HG02852 (cell line): ENCODE data around the gene ZEB1.
A peak's percentile ranks its signal among the peaks of the same experiment; 100 is the strongest.
"Not testable (repeated sequence)": the region's sequence is repeated elsewhere in the genome, so short reads cannot be mapped to it uniquely, and the experiment has no call there.

Experiments used
- ATAC-seq: cut with Tn5 transposase; IDR thresholded peaks from one replicate; pipeline ENCODE4 v1.9.1; 2021; ENCODE audit warnings: mild to moderate bottlenecking, moderate library complexity; ENCODE audit not compliant: unreplicated experiment

The ZEB1 gene

GRCh38 chr10:31363696-31364095 lies 44.7 kb downstream of the ZEB1 start:
- ATAC-seq: not testable (repeated sequence)

DNA sequence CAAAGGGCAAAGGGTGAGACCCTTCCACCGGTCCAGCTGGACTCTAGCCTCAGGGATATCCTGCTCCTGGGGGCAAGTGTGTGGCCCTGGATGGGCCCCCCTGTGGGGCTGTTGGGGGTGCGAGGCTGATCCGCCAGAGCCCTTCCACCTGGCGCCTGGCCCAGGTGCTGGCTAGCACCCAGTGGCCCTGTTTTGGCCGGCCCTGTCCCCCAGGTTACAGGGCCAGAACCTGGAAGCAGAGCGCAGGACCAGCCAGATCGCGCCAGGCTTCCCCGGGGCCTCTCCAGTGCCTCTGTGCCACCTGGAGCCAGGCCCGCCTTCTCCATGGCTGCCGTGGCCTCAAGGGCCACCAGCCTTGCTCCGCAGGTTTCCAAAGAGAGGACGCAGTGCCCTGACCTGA lies 45.2 kb downstream of the ZEB1 start:
- not testable (repeated sequence) for ATAC-seq

GRCh38 chr10:31366703-31367102 lies 47.7 kb downstream of the ZEB1 start:
- no peak for ATAC-seq

- no peak for ATAC-seq
These were observed 49.7 kb downstream of the ZEB1 start for GRCh38 chr10:31368724-31369123.

DNA sequence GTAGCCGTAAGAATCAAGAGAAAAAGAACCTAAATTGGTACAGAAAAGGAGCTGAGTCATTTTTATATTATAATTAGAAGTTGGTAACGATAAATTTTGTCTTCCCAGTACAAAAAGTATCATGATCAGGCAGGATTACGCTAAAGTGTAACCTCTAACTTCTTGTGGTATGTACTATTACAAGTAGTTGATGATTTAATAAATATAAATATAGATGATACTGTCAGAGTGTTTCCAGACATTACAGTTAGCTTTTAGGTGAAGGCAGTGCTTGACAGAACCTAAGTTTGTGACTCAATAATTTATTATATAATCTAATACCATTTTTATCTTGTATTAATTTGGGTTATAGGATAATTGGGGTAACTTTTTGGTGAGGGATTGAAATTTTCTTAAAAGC lies 53.4 kb downstream of the ZEB1 start:
- ATAC-seq: no peak

DNA sequence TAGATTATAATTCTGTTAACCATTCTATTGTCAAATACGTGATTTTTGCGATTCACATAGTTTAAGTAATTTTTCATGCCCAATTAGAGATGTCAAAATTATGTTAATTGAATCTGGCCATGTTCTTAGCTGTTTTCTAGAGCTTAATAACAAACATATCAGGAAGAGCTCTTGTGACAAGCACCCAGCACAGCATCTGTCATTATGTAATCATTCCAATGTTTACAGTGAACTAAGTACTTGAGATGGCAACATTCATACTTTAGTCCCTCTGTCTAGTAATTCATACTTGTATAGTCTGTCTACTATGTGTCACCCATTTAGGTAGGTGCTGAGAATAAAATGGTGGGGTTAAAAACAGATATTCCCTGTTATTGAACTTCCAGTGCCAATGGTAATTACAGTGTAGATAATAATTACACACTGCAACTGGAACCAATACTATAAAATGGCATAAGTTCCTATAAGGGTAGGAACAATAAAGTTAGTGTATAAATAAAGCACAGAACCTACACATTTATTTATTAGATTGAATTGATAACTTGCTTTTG lies 55.2 kb downstream of the ZEB1 start:
- ATAC-seq: no peak

- no peak for ATAC-seq
These were observed 62.2 kb downstream of the ZEB1 start for GRCh38 chr10:31381171-31381570.

DNA sequence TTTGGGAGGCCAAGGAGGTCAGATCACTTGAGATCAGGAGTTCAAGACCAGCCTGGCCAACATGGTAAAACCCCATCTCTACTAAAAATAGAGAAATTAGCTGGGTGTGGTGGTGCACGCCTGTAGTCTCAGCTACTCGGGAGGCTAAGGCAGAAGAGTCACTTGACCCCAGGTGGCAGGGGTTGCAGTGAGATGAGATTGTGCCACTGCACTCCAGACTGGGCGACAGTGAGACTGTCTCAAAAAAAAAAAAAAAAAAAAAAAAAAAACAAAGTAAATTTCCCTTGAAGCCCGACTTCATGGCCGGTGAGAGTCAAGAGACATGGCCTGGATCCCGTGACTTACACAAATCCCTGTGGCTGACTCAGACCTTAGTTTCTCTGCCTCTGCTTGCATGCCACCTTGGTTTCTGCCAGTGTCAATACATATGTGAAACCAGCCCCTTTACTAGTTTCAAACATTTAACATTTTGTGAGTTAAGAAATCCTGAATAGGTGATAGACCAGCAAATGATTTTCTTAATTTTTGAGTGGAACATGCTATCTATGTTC lies 62.8 kb downstream of the ZEB1 start:
- no peak for ATAC-seq

- ATAC-seq: peak; percentile 97
These were observed 65.0 kb downstream of the ZEB1 start for GRCh38 chr10:31383810-31384588.

- peak; percentile 24 for ATAC-seq
These were observed 65.6 kb downstream of the ZEB1 start for GRCh38 chr10:31384589-31384949.

DNA sequence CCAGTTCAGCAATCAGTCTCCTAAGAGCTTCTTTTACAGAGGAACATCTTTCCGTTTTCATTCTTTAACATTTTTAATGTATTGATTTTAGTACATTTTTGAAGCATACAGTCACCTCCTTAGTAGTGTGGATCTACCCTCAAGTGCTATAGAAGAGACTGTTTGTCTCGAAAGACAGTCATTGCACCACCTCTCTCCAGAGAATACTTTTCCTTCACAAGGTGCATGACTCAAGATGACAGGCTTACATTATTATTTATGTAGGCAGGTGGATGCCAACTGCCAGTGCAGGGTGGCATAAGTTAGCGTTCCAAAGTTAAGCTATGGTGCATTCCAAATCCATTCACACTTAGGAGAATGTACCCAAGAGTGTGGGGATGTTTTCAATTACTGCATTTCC lies 71.8 kb downstream of the ZEB1 start:
- ATAC-seq: no peak

DNA sequence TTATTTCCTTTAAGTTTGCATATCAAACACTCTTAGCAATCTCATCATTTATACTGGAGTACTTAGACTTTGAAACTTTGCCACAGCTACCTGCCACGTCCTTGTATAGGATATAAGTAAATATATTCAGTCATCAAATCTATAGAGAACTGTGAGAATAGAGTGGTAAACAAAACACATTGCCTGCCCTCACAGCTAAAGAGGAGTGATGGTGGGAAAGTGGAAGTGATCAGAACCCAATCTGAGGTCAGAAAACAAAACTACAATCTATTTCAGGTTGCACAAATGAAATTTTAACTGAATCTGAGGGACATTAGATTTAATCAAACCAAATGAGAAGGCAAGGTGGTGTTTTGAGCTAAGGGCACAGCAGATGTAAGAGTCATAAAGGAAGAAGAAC lies 74.8 kb downstream of the ZEB1 start:
- ATAC-seq: no peak

DNA sequence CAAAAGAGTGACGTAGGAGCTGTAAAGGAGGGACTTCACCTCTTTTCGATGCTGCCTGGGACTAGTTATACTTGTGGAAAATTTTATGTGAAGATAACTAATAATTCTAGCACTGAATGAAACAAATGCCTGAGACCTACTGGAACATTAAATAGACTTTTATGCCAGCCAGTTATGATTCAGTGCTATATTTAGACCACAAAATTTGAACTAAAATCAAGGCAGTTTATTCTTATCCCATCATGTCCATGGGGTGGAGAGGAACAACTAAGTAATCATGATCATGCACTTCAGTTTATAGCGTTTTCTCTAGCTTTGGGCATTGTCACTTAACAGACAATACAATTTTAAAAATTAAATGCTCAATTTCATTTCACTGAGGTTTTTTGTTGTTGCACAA lies 76.7 kb downstream of the ZEB1 start:
- ATAC-seq: no peak

GRCh38 chr10:31396376-31396775 lies 77.4 kb downstream of the ZEB1 start:
- ATAC-seq: no peak

DNA sequence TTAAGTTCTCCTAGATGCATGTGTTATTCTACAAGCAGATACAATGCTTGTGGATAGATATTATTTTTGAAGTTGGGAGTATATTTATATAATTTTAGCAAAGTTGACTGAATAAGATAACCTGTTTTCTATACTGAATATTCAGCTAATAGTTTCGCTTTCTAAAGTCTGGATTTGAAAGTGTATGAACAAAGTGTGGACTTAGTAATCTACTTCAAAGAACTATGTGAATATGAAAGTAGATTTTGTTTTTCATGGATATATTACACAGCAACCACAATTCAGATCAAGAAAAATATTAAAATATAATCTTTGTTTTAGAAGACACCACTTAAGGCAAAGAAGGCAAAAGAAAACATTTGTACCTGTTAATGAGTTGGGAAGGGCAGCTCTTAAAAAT lies 78.8 kb downstream of the ZEB1 start:
- no peak for ATAC-seq

- ATAC-seq: no peak
These were observed 80.2 kb downstream of the ZEB1 start for GRCh38 chr10:31399171-31399570.

- ATAC-seq: no peak
These were observed 80.6 kb downstream of the ZEB1 start for GRCh38 chr10:31399631-31400030.

- no peak for ATAC-seq
These were observed 82.3 kb downstream of the ZEB1 start for GRCh38 chr10:31401287-31401686.

- no peak for ATAC-seq
These were observed 85.6 kb downstream of the ZEB1 start for GRCh38 chr10:31404640-31405039.

GRCh38 chr10:31405829-31406228 lies 86.8 kb downstream of the ZEB1 start:
- not testable (repeated sequence) for ATAC-seq

DNA sequence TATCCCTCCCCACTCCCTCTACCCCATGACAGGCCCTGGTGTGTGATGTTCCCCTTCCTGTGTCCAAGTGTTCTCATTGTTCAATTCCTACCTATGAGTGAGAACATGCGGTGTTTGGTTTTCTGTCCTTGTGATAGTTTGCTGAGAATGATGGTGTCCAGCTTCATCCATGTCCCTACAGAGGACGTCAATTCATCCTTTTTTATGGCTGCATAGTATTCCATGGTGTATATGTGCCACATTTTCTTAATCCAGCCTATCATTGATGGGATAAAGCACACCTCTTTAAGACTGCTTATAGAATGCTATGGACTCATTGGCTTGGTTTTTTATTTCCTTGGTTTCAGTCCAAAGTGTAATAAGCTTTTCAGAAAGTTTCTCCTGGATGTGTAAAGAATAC lies 93.4 kb downstream of the ZEB1 start:
- ATAC-seq: not testable (repeated sequence)

DNA sequence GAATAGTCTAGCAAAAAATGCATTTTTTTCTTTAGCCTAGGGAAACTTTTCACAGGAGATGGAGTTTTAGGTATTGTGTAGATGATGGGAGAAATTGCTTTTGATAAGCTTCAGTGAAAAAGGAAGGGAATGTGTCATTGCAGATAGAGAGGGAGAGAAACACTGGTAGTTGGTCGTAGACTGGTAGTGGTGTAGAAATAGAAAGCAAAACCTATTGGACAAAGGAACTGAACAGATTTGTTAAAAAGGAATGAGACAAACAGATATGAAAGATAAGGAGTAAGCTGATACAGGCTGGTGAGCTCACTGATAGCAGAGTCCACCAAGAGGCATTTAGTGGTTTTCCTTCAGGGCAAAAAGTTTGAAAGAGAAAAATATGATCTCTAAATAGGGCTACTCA lies 94.3 kb downstream of the ZEB1 start:
- ATAC-seq: peak; percentile 64

- ATAC-seq: no peak
These were observed 99.5 kb downstream of the ZEB1 start for GRCh38 chr10:31418481-31418880.
